ENCODE measurements around the gene RPS6KA2.

The RPS6KA2 gene

GRCh38 chr6:166516251-166516884, 110.7 kb downstream of the RPS6KA2 start:
- Histone ChIP-seq H3K27me3 (ENCODE audit: insufficient read depth, poor library complexity, severe bottlenecking) (no peaks in the 10 kb centered on the region), H3K27ac (replicated peaks) (no peak overlapping the region), H3K4me3 (replicated peaks; ENCODE audit: insufficient read depth, low read length) (no peak overlapping the region)
- DNase-seq (ENCODE audit: low read depth in 1 of 2, low spot score in 1 of 2): no peak
- TF ChIP-seq POLR2AphosphoS5 (IDR thresholded peaks at IDR 0.05; ENCODE audit: low read depth) (no peak), GABPA (IDR thresholded peaks at IDR 0.05; ENCODE audit: low read depth) (no peak), REST (IDR thresholded peaks at IDR 0.05; ENCODE audit: insufficient replicate concordance, low read depth) (no peak), SPI1 (IDR thresholded peaks at IDR 0.05; ENCODE audit: borderline replicate concordance, low read depth) (no peak), CTCF (IDR thresholded peaks at IDR 0.05; ENCODE audit: insufficient read depth, low read length) (no peak)

GRCh38 chr6:166515072-166515810, 111.8 kb downstream of the RPS6KA2 start:
- H3K4me3 ChIP-seq (replicated peaks; ENCODE audit: insufficient read depth, low read length): no peak overlapping the region
- TF ChIP-seq REST (IDR thresholded peaks at IDR 0.05; ENCODE audit: insufficient replicate concordance, low read depth) (no peak), POLR2AphosphoS5 (IDR thresholded peaks at IDR 0.05; ENCODE audit: low read depth) (no peak), GABPA (IDR thresholded peaks at IDR 0.05; ENCODE audit: low read depth) (no peak), CTCF (IDR thresholded peaks at IDR 0.05; ENCODE audit: insufficient read depth, low read length) (no peak), SPI1 (IDR thresholded peaks at IDR 0.05; ENCODE audit: borderline replicate concordance, low read depth) (no peak)
- H3K27me3 ChIP-seq (ENCODE audit: insufficient read depth, poor library complexity, severe bottlenecking): no peaks in the 10 kb centered on the region
- no peak for DNase-seq (ENCODE audit: low read depth in 1 of 2, low spot score in 1 of 2)
- H3K27ac ChIP-seq (replicated peaks): no peak overlapping the region

GRCh38 chr6:166514196-166514595, 112.9 kb downstream of the RPS6KA2 start:
- H3K27ac ChIP-seq (replicated peaks): no peak overlapping the region
- TF ChIP-seq SPI1 (IDR thresholded peaks at IDR 0.05; ENCODE audit: borderline replicate concordance, low read depth): no peak
- no peak for TF ChIP-seq GABPA (IDR thresholded peaks at IDR 0.05; ENCODE audit: low read depth)
- no peak for TF ChIP-seq REST (IDR thresholded peaks at IDR 0.05; ENCODE audit: insufficient replicate concordance, low read depth)
- TF ChIP-seq POLR2AphosphoS5 (IDR thresholded peaks at IDR 0.05; ENCODE audit: low read depth): no peak
- TF ChIP-seq CTCF (IDR thresholded peaks at IDR 0.05; ENCODE audit: insufficient read depth, low read length): no peak
- no peak overlapping the region for H3K4me3 ChIP-seq (replicated peaks; ENCODE audit: insufficient read depth, low read length)
- H3K27me3 ChIP-seq (ENCODE audit: insufficient read depth, poor library complexity, severe bottlenecking): no peaks in the 10 kb centered on the region
- no peak for DNase-seq (ENCODE audit: low read depth in 1 of 2, low spot score in 1 of 2)

Data from HL-60 (cell line).